NCI-H510A treated with DMSO at 0.1 percent for 48 hours (cell line): ENCODE data around the gene OR10H3.
"Not testable (repeated sequence)": the region's sequence is repeated elsewhere in the genome, so short reads cannot be mapped to it uniquely, and the experiment has no call there.

ENCODE experiments used
- DNase-seq: peaks from one replicate; lab custom pipeline; 2025; lab: John Stamatoyannopoulos, UW

The OR10H3 gene

GRCh38 chr19:15779756-15780476, 42.1 kb downstream of the OR10H3 start:
- no peak for DNase-seq

- DNase-seq = no peak
These were observed 43.0 kb downstream of the OR10H3 start for GRCh38 chr19:15780610-15781418.

- no peak for DNase-seq
These were observed 43.9 kb downstream of the OR10H3 start for GRCh38 chr19:15781661-15782060.

- DNase-seq = no peak
These were observed 44.4 kb downstream of the OR10H3 start for GRCh38 chr19:15782211-15782610.

GRCh38 chr19:15782896-15783295, 45.1 kb downstream of the OR10H3 start:
- DNase-seq = not testable (repeated sequence)

- no peak for DNase-seq
These were observed 49.9 kb downstream of the OR10H3 start, which contains the start of gene OR10H5 for GRCh38 chr19:15787611-15788155. Gene OR10H5, plus strand, starts transcription at chr19:15787661. Its CDS starts 6,388 bp downstream, at chr19:15794049.

- no peak for DNase-seq
These were observed 50.9 kb downstream of the OR10H3 start for GRCh38 chr19:15788594-15789270.

GRCh38 chr19:15790096-15790495, 52.3 kb downstream of the OR10H3 start:
- no peak for DNase-seq
